A673 (cell line): ENCODE results near the gene GCDH. TPM values are rescaled to one million over a fixed set of nuclear protein-coding genes. Genes with fewer than 3 reads are reported as not detected.

Experiments
- microRNA-seq: library from miRNA; unstranded; fragments of <30 nt; microRNA quantifications from one replicate; pipeline ENCODE4 v1.2.0, GENCODE V29; 2021
- total RNA-seq: library from RNA; stranded (reverse); gene quantifications from 2 replicates; pipeline ENCODE4 v1.2.3, GENCODE V29; 2021

The GCDH gene
- total RNA-seq, 1 experiment from 2014 or later = 47.3 TPM

Small RNAs within 50 kb of the gene (microRNA-seq; reads per million reads assigned to microRNA genes)
- gene MIR5695 (not detected), gene MIR6515 (5.1 reads per million, percentile 17 among the genes with 10 or more reads in this experiment), gene MIR6794 (not detected)

Other genes starting within 250 kb of the GCDH start
- 64.4 and 67.1 TPM in 2 replicates for gene MAN2B1, start 224.4 kb upstream of the GCDH start, total RNA-seq
- 19.4 and 24.5 TPM in 2 replicates for gene WDR83, start 224.4 kb upstream of the GCDH start, total RNA-seq
- gene DHPS, start 209.3 kb upstream of the GCDH start, total RNA-seq = 117 and 127 TPM in 2 replicates
- not detected in 2 replicates for gene GNG14, start 203.2 kb upstream of the GCDH start, total RNA-seq
- gene FBXW9, start 194.5 kb upstream of the GCDH start, total RNA-seq = 15.4 and 19.6 TPM in 2 replicates
- gene TNPO2, start 167.2 kb upstream of the GCDH start, total RNA-seq = 121 and 150 TPM in 2 replicates
- gene TRIR, start 156.5 kb upstream of the GCDH start, total RNA-seq = 238 and 259 TPM in 2 replicates
- gene GET3, start 153.7 kb upstream of the GCDH start, total RNA-seq = 91.7 and 92.6 TPM in 2 replicates
- 0.13 TPM in 1 of 2 replicates, not detected in the other for gene BEST2, start 139.4 kb upstream of the GCDH start, total RNA-seq
- gene HOOK2, start 115.6 kb upstream of the GCDH start, total RNA-seq = 25.8 and 34.1 TPM in 2 replicates
- gene JUNB, start 99.7 kb upstream of the GCDH start, total RNA-seq = 27.7 and 28.6 TPM in 2 replicates
- 406 and 429 TPM in 2 replicates for gene PRDX2, start 89.4 kb upstream of the GCDH start, total RNA-seq
- 45.2 and 53.4 TPM in 2 replicates for gene THSD8, start 89.1 kb upstream of the GCDH start, total RNA-seq
- gene RNASEH2A, start 84.6 kb upstream of the GCDH start, total RNA-seq = 97.7 and 99.7 TPM in 2 replicates
- 1.4 TPM in 1 of 2 replicates, not detected in the other for gene RTBDN, start 56.6 kb upstream of the GCDH start, total RNA-seq
- gene MAST1, start 52.6 kb upstream of the GCDH start, total RNA-seq = 22.2 and 26.7 TPM in 2 replicates
- 22.7 and 27.8 TPM in 2 replicates for gene DNASE2, start 9.7 kb upstream of the GCDH start, total RNA-seq
- 0.30 and 0.57 TPM in 2 replicates for gene KLF1, start 4.0 kb upstream of the GCDH start, total RNA-seq
- gene SYCE2, start 28.1 kb downstream of the GCDH start, total RNA-seq = 0.71 and 1.8 TPM in 2 replicates
- 150 and 162 TPM in 2 replicates for gene FARSA, start 42.6 kb downstream of the GCDH start, total RNA-seq
- gene CALR, start 47.4 kb downstream of the GCDH start, total RNA-seq = 994 and 1,019 TPM in 2 replicates
- 183 and 186 TPM in 2 replicates for gene RAD23A, start 54.7 kb downstream of the GCDH start, total RNA-seq
- 61.1 and 67.5 TPM in 2 replicates for gene GADD45GIP1, start 66.1 kb downstream of the GCDH start, total RNA-seq
- 0.17 TPM in 2 replicates for gene DAND5, start 78.4 kb downstream of the GCDH start, total RNA-seq
- gene NFIX, start 104.3 kb downstream of the GCDH start, total RNA-seq = 69.7 and 77.9 TPM in 2 replicates
- gene LYL1, start 211.7 kb downstream of the GCDH start, total RNA-seq = not detected in 2 replicates
- gene TRMT1, start 225.6 kb downstream of the GCDH start, total RNA-seq = 85.7 and 109 TPM in 2 replicates
- 119 and 126 TPM in 2 replicates for gene NACC1, start 227.1 kb downstream of the GCDH start, total RNA-seq